Progenitor cell of endocrine pancreas (in vitro differentiated cells): Measurements from ENCODE around the gene KLHL40. TPM values are rescaled to one million over a fixed set of nuclear protein-coding genes. Genes with fewer than 3 reads are reported as not detected.
A peak's percentile ranks its signal among the peaks of the same experiment; 100 is the strongest.

Experiments
- DNase-seq: peaks from one replicate; pipeline ENCODE4 v3.0.0; 2021; ENCODE audit warnings: low spot score; ENCODE audit not compliant: unreplicated experiment
- H3K27ac Mint-ChIP-seq: 2 replicates; pipeline ENCODE4 v1.8.0; 2021; ENCODE audit warnings: mild to moderate bottlenecking, moderate library complexity, mixed read lengths
- H3K27me3 Mint-ChIP-seq: 2 replicates; pipeline ENCODE4 v1.8.0; 2021; ENCODE audit warnings: mixed read lengths
- H3K36me3 Mint-ChIP-seq: 2 replicates; pipeline ENCODE4 v1.8.0; 2022; ENCODE audit warnings: mixed read lengths; ENCODE audit not compliant: insufficient read depth
- H3K4me1 Mint-ChIP-seq: 2 replicates; pipeline ENCODE4 v1.8.0; 2021; ENCODE audit warnings: low read depth, mixed read lengths
- H3K4me3 Mint-ChIP-seq: 2 replicates; pipeline ENCODE4 v1.8.0; 2021; ENCODE audit warnings: low read depth, mild to moderate bottlenecking, moderate library complexity, mixed read lengths
- H3K9me3 Mint-ChIP-seq: 2 replicates; pipeline ENCODE4 v1.8.0; 2021; ENCODE audit warnings: low read depth, mixed read lengths
- total RNA-seq: library from RNA; stranded (reverse); gene quantifications from 2 replicates; pipeline ENCODE4 v1.2.1, GENCODE V29; 2021
- TF ChIP-seq, protein P1 (sequence below): fragments of 200-600 bp; sonication (generic); IDR thresholded peaks from one replicate; pipeline ENCODE4 v1.5.0; 2021; ENCODE audit warnings: antibody characterized with exemption, mild to moderate bottlenecking; ENCODE audit not compliant: unreplicated experiment

The KLHL40 gene
- total RNA-seq, 1 donor from 2014 or later = not detected

- Mint-ChIP-seq H3K27me3 (peaks cover 10% of the 10 kb centered on the region), H3K4me1 (no peaks in the 10 kb centered on the region)
- TF ChIP-seq, protein P1, sequence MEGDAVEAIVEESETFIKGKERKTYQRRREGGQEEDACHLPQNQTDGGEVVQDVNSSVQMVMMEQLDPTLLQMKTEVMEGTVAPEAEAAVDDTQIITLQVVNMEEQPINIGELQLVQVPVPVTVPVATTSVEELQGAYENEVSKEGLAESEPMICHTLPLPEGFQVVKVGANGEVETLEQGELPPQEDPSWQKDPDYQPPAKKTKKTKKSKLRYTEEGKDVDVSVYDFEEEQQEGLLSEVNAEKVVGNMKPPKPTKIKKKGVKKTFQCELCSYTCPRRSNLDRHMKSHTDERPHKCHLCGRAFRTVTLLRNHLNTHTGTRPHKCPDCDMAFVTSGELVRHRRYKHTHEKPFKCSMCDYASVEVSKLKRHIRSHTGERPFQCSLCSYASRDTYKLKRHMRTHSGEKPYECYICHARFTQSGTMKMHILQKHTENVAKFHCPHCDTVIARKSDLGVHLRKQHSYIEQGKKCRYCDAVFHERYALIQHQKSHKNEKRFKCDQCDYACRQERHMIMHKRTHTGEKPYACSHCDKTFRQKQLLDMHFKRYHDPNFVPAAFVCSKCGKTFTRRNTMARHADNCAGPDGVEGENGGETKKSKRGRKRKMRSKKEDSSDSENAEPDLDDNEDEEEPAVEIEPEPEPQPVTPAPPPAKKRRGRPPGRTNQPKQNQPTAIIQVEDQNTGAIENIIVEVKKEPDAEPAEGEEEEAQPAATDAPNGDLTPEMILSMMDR = no peak
Measured at GRCh38 chr3:42698216-42698910, 13.0 kb downstream of the KLHL40 start.

DNA sequence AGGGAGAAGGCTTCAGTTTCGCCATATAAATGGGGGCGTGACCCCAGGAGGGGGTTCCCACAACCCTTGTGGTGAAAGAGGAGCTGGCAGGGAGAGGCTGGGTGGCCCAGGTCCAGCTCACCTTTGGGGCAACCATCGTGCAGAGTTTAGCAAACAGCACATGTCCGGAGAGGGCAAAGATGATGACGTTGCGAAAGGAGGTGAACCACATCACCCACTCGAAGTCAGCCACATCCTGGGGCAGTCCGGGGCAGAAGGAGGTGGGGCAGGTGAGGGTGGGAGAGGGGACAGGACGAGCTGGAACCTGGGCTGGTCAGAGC, 13.5 kb downstream of the KLHL40 start:
- no peaks in the 10 kb centered on the region for H3K36me3 Mint-ChIP-seq

More at GRCh38 chr3:42698216-42698910, 13.0 kb downstream of the KLHL40 start:
- Mint-ChIP-seq H3K36me3 (no peaks in the 10 kb centered on the region), H3K27ac (no peak overlapping the region), H3K4me3 (no peak overlapping the region), H3K9me3 (no peaks in the 10 kb centered on the region)
- DNase-seq = no peak

DNA sequence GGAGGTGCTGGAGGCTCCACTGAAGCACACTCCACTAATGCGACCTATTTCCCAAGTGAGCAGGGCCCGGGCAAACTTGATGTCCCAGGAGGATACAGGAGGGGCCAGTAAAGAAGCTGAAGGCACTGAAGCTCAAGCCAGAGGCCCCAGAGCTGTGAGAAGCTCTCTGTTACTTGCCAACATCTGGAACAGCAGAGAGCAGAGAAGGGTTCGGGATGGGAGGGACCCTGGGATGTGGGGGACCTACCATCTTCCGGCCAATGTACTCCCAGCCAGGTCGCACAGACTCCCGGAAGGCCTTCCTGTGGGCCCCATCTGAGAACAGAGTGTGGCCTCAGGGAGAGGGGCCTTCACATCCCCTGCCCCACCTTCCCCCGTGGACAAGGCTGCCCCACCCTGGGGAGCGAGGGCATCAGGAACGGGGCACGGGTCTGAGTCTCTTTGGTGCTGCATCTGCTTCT, 14.2 kb downstream of the KLHL40 start:
- peaks cover 10% of the 10 kb centered on the region for H3K27me3 Mint-ChIP-seq
- TF ChIP-seq, protein P1 = no peak
- no peaks in the 10 kb centered on the region for H3K36me3 Mint-ChIP-seq
- no peaks in the 10 kb centered on the region for H3K9me3 Mint-ChIP-seq
- no peak overlapping the region for H3K27ac Mint-ChIP-seq
- DNase-seq = no peak
- H3K4me1 Mint-ChIP-seq = no peaks in the 10 kb centered on the region
- no peak overlapping the region for H3K4me3 Mint-ChIP-seq

More for the DNA sequence above, 13.5 kb downstream of the KLHL40 start:
- Mint-ChIP-seq H3K27me3 (peaks cover 10% of the 10 kb centered on the region), H3K9me3 (no peaks in the 10 kb centered on the region), H3K27ac (no peak overlapping the region), H3K4me3 (no peak overlapping the region), H3K4me1 (no peaks in the 10 kb centered on the region)
- TF ChIP-seq, protein P1 = no peak
- DNase-seq = no peak

GRCh38 chr3:42700366-42701288, 15.3 kb downstream of the KLHL40 start:
- Mint-ChIP-seq H3K27me3 (peaks cover 10% of the 10 kb centered on the region), H3K4me3 (no peak overlapping the region), H3K9me3 (no peaks in the 10 kb centered on the region), H3K4me1 (no peaks in the 10 kb centered on the region), H3K36me3 (no peaks in the 10 kb centered on the region), H3K27ac (no peak overlapping the region)
- DNase-seq = no peak
- TF ChIP-seq, protein P1 = no peak

DNA sequence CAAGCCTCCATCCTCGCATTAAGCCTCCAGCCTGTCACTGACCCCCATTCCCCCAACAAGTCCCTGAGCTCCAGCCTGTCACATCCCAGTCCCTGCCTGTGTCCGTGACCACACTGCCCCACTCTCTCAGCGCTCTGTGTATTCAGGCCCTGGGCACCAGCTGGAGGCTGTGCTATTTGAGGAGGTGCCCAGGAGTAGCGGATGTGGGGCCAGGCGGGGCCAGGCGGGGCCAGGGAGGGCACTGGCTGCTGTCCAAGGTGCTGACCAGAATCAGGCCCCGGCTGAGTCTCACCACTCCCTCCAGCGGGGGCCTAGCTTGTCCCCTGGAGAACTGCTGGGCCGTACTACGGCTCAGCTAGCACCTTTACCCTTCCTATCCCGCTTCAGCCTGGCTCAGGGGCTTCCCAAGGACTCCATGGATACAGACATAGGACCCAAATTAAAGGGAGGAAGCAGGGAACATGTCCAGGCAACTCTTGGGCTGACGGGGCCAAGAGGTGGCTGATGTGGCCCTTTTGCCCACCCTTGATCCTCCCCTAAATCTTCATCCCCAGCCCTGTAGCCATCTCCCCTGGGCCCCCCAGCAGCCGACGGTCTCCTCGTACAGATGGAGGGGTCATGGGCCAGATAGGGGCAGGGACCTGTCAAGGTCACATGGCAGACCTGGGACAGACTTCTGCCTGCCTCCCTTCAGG, 16.2 kb downstream of the KLHL40 start:
- TF ChIP-seq, protein P1 = no peak
- peaks cover 10% of the 10 kb centered on the region for H3K27me3 Mint-ChIP-seq

More for the DNA sequence above, 16.2 kb downstream of the KLHL40 start:
- DNase-seq = peak; percentile 72
- no peaks in the 10 kb centered on the region for H3K9me3 Mint-ChIP-seq
- no peak overlapping the region for H3K27ac Mint-ChIP-seq
- no peaks in the 10 kb centered on the region for H3K36me3 Mint-ChIP-seq
- H3K4me3 Mint-ChIP-seq = no peak overlapping the region
- H3K4me1 Mint-ChIP-seq = no peaks in the 10 kb centered on the region
